ENCODE data around the gene RTKN2. TPM values are rescaled to one million over a fixed set of nuclear protein-coding genes. Genes with fewer than 3 reads are reported as not detected.

Gene RTKN2
- polyA plus RNA-seq, 1 of the 3 experiments (the other 2 are of a cell fraction), result 1.4 TPM

- TF ChIP-seq FOXJ3 (CRISPR knock-in tag; IDR thresholded peaks at IDR 0.05) (no peak), GATA2 (CRISPR knock-in tag; IDR thresholded peaks at IDR 0.05) (no peak), EP300 (IDR thresholded peaks at IDR 0.05; ENCODE audit: borderline replicate concordance in 1 of 2, low read depth in 1 of 2, low read length in 1 of 2) (no peak), RCOR1 (IDR thresholded peaks at IDR 0.05; ENCODE audit: low read length) (no peak), TCF12 (IDR thresholded peaks at IDR 0.05) (no peak), SIN3A (IDR thresholded peaks at IDR 0.05; ENCODE audit: borderline replicate concordance, low read depth, low read length) (no peak), USF1 (IDR thresholded peaks at IDR 0.05; ENCODE audit: borderline replicate concordance, low read depth) (no peak), POLR2AphosphoS5 (IDR thresholded peaks at IDR 0.05; ENCODE audit: low read depth, low read length) (no peak), MXI1 (IDR thresholded peaks at IDR 0.05; ENCODE audit: low read depth, low read length) (no peak), GABPA (IDR thresholded peaks at IDR 0.05; ENCODE audit: low read depth) (no peak), RAD21 (IDR thresholded peaks at IDR 0.05; ENCODE audit: low read length) (no peak), RFX5 (IDR thresholded peaks at IDR 0.05; ENCODE audit: low read length) (no peak), JUND (IDR thresholded peaks at IDR 0.05) (no peak), RXRA (IDR thresholded peaks at IDR 0.05; ENCODE audit: borderline replicate concordance, low read depth) (no peak), NFIC (IDR thresholded peaks at IDR 0.05; ENCODE audit: borderline replicate concordance) (no peak), TEAD4 (IDR thresholded peaks at IDR 0.05; ENCODE audit: borderline replicate concordance, insufficient read depth) (no peak), FOXM1 (IDR thresholded peaks at IDR 0.05; ENCODE audit: low read depth) (no peak)
- TF ChIP-seq, protein P1, sequence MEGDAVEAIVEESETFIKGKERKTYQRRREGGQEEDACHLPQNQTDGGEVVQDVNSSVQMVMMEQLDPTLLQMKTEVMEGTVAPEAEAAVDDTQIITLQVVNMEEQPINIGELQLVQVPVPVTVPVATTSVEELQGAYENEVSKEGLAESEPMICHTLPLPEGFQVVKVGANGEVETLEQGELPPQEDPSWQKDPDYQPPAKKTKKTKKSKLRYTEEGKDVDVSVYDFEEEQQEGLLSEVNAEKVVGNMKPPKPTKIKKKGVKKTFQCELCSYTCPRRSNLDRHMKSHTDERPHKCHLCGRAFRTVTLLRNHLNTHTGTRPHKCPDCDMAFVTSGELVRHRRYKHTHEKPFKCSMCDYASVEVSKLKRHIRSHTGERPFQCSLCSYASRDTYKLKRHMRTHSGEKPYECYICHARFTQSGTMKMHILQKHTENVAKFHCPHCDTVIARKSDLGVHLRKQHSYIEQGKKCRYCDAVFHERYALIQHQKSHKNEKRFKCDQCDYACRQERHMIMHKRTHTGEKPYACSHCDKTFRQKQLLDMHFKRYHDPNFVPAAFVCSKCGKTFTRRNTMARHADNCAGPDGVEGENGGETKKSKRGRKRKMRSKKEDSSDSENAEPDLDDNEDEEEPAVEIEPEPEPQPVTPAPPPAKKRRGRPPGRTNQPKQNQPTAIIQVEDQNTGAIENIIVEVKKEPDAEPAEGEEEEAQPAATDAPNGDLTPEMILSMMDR (IDR thresholded peaks at IDR 0.05), result no peak
- TF ChIP-seq, protein P2, sequence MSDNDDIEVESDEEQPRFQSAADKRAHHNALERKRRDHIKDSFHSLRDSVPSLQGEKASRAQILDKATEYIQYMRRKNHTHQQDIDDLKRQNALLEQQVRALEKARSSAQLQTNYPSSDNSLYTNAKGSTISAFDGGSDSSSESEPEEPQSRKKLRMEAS (IDR thresholded peaks at IDR 0.05; ENCODE audit: low read depth), result no peak
- Histone ChIP-seq H3K4me2 (no peak overlapping the region), H3K9me3 (no peaks in the 10 kb centered on the region), H3K4me3 (ENCODE audit: low read depth in 2 of 2, low read length in 1 of 2) (no peak overlapping the region), H3F3A (replicated peaks; ENCODE audit: insufficient read depth) (no peaks in the 10 kb centered on the region), H3K4me1 (ENCODE audit: control insufficient read depth in 1 of 2, insufficient read depth in 2 of 2, low read depth in 1 of 2, low read length in 1 of 2) (no peaks in the 10 kb centered on the region), H4K20me1 (ENCODE audit: insufficient read depth) (no peaks in the 10 kb centered on the region), H3K27me3 (ENCODE audit: insufficient read depth) (no peaks in the 10 kb centered on the region), H3K27ac (ENCODE audit: low read depth in 2 of 2, low read length in 1 of 2) (no peak overlapping the region), H3K9me2 (no peaks in the 10 kb centered on the region), H3K79me2 (ENCODE audit: insufficient read depth) (no peaks in the 10 kb centered on the region), H3K9ac (no peak overlapping the region), H3K36me3 (replicated peaks in 1 of 2; ENCODE audit: control insufficient read depth in 1 of 2, insufficient read depth in 2 of 2, low read length in 1 of 2) (no peaks in the 10 kb centered on the region), H2AFZ (ENCODE audit: low read depth) (no peak overlapping the region)
- 58% methylated on average over 2 of the region's 2 CpGs for WGBS (ENCODE audit: low lambda C conversion rate)
- no peak for DNase-seq
- POLR2A ChIA-PET, result no interaction called here
- CTCF ChIA-PET, result interaction anchor here (0.7 to 1.2 kb wide), 4 partner anchors 10 to 64 kb away, joined by 3 to 4 read pairs (median 3); no protein-coding TSS in a partner anchor
Measured at GRCh38 chr10:62309254-62309653, 40.6 kb upstream of the RTKN2 start.

- ChIA-PET CTCF (no interaction called here), POLR2A (no interaction called here)
- no peak overlapping the region for H3K27ac ChIP-seq (ENCODE audit: low read depth in 2 of 2, low read length in 1 of 2)
- no peaks in the 10 kb centered on the region for H3F3A ChIP-seq (replicated peaks; ENCODE audit: insufficient read depth)
- no peaks in the 10 kb centered on the region for H4K20me1 ChIP-seq (ENCODE audit: insufficient read depth)
- no peak overlapping the region for H3K4me3 ChIP-seq (ENCODE audit: low read depth in 2 of 2, low read length in 1 of 2)
- H3K79me2 ChIP-seq (ENCODE audit: insufficient read depth), result no peaks in the 10 kb centered on the region
- no peaks in the 10 kb centered on the region for H3K9me2 ChIP-seq
- no peak for DNase-seq
- no peak for TF ChIP-seq YY1 (IDR thresholded peaks at IDR 0.05; ENCODE audit: low read depth)
- no peak for TF ChIP-seq USF1 (IDR thresholded peaks at IDR 0.05; ENCODE audit: borderline replicate concordance, low read depth)
- no peak for TF ChIP-seq USF2 (IDR thresholded peaks at IDR 0.05; ENCODE audit: borderline replicate concordance, low read depth, low read length)
- TF ChIP-seq, protein P3, sequence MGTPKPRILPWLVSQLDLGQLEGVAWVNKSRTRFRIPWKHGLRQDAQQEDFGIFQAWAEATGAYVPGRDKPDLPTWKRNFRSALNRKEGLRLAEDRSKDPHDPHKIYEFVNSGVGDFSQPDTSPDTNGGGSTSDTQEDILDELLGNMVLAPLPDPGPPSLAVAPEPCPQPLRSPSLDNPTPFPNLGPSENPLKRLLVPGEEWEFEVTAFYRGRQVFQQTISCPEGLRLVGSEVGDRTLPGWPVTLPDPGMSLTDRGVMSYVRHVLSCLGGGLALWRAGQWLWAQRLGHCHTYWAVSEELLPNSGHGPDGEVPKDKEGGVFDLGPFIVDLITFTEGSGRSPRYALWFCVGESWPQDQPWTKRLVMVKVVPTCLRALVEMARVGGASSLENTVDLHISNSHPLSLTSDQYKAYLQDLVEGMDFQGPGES (IDR thresholded peaks at IDR 0.05; ENCODE audit: low read depth, low read length), result no peak
- no peak for TF ChIP-seq SMC3 (IDR thresholded peaks at IDR 0.05; ENCODE audit: low read depth, low read length)
- no peak overlapping the region for H3K9ac ChIP-seq
- H3K27me3 ChIP-seq (ENCODE audit: insufficient read depth), result no peaks in the 10 kb centered on the region
- H3K9me3 ChIP-seq, result no peaks in the 10 kb centered on the region
- H3K36me3 ChIP-seq (replicated peaks in 1 of 2; ENCODE audit: control insufficient read depth in 1 of 2, insufficient read depth in 2 of 2, low read length in 1 of 2), result no peaks in the 10 kb centered on the region
- H2AFZ ChIP-seq (ENCODE audit: low read depth), result no peak overlapping the region
- H3K4me2 ChIP-seq, result no peak overlapping the region
- H3K4me1 ChIP-seq (ENCODE audit: control insufficient read depth in 1 of 2, insufficient read depth in 2 of 2, low read depth in 1 of 2, low read length in 1 of 2), result no peaks in the 10 kb centered on the region
Measured at GRCh38 chr10:62308101-62308500, 39.5 kb upstream of the RTKN2 start.
